HG02885 (cell line): ENCODE results near the gene PPP3CA.

ENCODE experiments used
- ATAC-seq: cut with Tn5 transposase; IDR thresholded peaks from one replicate; pipeline ENCODE4 v1.9.1; 2021; ENCODE audit warnings: mild to moderate bottlenecking; ENCODE audit not compliant: unreplicated experiment, poor library complexity

The PPP3CA gene

DNA sequence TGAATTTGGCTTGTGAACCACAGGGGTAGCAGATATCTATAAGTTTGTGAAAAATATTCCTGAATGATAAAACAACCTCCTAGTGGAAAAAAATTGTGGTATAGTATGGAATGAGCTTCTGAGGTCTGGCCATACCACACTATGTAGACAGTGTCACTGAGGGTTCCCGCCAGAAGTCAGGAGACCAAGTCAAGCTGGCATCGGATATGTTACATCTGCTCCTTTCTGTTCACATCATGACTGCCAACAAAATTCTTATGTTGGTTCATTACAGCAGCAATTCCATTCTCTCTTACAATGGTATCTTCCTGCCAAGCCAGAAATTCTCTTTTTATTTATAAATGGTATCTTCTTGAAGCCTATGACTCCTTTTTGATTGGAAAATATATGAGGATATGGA is 273.0 kb downstream of the PPP3CA start:
- ATAC-seq: no peak

- ATAC-seq: no peak
Observed at GRCh38 chr4:101071241-101071640, 276.1 kb downstream of the PPP3CA start.

DNA sequence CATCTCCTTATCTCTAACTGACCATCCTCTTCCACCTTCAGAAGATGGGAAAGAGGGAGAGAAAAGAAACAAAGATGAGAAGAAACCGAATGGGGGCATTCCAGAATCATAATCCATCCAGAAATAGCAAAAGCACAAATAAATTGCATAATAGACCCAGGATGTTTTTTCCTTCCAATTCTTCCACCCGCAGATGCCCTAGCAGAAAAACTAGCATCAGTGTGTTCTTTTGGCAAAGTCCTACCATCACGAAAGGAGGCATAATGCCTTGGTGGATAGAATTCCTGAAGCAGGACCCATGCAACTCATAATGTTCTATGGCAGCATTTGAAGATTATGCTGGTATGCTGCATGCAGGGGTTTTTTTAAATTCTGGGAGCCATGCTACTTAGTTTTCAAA is 279.2 kb downstream of the PPP3CA start:
- ATAC-seq: no peak

DNA sequence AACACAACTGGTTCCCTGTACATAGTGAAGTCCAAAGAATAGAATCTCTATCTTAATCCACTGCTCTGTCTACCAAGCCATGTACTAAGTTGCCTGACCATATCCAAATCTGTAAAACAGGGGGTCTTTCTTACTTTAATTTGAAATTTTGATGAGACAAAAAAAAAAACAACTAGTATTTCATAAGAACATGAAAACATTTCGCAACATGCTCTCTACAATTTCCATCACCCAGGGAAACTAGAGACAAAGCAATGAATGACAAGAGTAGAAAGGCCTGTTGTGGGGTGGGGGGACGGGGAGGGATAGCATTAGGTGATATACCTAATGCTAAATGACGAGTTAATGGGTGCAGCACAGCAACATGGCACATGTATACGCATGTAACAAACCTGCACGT is 279.9 kb downstream of the PPP3CA start:
- no peak for ATAC-seq

DNA sequence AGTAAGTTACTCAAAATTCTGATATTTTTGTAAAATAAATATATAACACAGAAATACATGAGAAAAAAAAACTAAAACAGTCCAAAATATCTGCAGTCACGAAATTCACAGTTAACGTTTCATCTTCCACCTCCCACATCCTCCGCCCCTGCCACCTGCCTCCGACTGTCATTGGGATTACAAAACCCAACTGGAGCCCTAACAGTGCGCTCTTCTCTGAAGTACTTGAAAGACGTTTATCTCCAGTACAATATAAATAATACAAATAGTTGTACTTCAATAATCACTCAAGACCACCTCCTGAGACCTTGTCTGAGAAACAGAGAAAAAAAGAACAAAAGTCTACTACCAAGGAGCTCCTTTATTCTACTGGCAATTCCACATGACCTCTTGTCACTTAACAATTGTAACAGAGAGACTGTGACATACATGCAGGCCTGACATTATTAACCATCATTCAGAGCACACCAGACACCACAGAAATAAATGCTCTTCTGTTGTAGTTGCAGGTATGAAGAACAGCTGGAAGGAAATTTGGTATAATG is 280.6 kb downstream of the PPP3CA start:
- no peak for ATAC-seq

DNA sequence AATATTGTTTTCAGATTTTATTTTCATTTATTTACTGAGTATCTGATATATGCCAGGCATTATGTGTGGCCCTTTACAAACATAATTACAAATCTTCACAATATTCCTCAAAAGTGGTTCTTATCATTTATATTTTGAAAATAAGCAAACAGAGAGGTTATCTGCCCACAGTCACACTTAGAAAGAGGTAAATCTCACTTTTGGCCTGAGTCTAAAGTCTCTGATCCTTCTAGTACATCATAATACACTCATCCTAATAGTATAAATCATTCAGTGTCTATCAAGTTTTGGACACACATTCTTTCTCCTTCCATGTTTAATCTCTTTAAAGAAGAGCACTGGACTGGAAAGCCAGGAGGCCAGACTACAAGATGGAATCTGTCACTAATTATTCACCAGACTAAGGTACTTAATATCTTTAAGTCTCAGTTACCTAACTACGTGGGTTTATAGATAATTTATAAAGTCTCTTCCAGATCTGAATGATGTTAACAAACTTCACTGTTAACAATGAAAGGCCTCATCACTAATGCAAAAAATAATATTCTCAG is 281.3 kb downstream of the PPP3CA start:
- no peak for ATAC-seq

- ATAC-seq: no peak
Observed at GRCh38 chr4:101065346-101065745, 282.0 kb downstream of the PPP3CA start.

- ATAC-seq: no peak
Observed at GRCh38 chr4:101064541-101065180, 282.7 kb downstream of the PPP3CA start.

DNA sequence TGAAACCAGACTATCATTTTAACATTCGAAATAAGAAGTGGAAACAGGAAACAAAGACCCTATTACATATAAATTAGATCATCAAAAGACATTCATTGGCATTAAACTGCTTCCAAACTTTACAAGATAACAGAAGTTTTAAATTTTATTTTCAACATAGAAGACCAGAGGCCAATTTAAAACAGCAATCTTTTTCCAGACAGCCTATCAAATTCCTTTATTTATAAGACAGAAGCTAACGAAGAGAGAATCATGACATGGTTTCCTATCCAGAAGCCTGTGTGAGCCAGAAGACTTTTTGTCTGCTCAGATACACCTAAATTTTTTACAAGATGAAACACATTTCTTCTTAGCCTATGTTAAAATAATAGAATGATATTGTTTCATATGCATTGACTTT is 291.9 kb downstream of the PPP3CA start:
- no peak for ATAC-seq

- no peak for ATAC-seq
Observed at GRCh38 chr4:101050837-101051205, 296.5 kb downstream of the PPP3CA start.

- no peak for ATAC-seq
Observed at GRCh38 chr4:101050088-101050836, 297.1 kb downstream of the PPP3CA start.

GRCh38 chr4:101049549-101050001 is 297.8 kb downstream of the PPP3CA start:
- ATAC-seq: no peak

DNA sequence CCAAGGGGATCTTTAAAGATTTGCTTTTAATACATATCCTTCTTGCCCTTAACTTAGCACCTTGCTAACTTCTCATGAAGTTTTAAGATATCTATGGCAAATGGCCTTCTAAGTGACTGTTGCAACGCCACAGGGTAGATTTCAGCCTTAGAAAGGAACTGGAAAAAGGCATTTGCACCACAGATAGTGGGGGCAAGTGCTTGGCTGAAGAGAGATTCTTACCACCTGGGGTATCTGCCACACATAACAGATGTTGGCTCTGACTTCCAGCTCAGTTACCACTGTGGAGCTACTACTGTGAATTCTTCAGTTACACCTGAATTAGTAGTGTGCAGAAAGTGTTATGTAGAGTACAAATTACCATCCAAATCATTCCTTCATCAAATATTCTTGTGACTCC is 302.6 kb downstream of the PPP3CA start:
- no peak for ATAC-seq

GRCh38 chr4:101042847-101043246 is 304.5 kb downstream of the PPP3CA start:
- ATAC-seq: no peak

- ATAC-seq: no peak
Observed at GRCh38 chr4:101040776-101041175, 306.6 kb downstream of the PPP3CA start.

- ATAC-seq: peak; percentile 82
Observed at GRCh38 chr4:101039367-101039766, 308.0 kb downstream of the PPP3CA start.

DNA sequence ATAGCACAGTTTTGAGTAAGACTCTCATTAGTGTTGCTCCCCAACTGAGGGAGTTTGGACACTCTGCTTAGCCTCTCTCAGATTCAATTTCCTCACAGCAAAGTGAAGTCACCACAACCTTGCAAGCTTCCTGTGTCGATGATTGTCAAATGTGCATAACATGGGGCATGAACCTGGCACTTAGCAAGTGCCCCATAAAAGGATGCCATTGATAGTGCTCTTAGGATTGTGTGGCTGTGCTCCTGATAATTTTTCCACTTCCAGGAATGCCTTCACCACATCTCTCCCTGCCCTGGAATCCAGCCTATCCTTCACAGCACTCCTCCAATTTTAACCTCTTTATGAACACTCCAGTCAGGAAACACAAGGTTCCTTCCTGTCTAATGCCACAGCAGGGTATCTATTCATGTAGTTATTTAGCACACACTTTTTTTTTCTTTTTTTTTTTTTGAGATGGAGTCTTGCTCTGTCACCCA is 309.4 kb downstream of the PPP3CA start:
- ATAC-seq: peak; percentile 42

DNA sequence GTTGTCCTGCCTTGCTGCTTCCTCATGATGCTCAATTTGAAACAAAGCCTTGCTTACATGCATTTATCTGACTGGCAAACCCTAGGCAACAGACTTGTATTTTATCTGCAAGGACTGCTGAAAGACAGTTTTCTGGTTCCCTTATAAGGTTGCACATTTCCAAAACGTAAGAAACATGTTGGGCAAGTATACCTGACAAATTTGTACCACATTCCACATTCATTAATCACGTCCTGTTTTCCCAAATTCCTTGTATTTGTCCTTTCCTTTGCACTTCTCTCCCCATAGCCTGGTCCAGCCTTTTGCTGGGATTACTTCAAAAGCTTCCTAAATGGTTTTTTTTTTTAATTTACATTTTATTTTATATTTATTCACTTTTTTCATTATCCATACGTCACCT is 310.1 kb downstream of the PPP3CA start:
- ATAC-seq: no peak

DNA sequence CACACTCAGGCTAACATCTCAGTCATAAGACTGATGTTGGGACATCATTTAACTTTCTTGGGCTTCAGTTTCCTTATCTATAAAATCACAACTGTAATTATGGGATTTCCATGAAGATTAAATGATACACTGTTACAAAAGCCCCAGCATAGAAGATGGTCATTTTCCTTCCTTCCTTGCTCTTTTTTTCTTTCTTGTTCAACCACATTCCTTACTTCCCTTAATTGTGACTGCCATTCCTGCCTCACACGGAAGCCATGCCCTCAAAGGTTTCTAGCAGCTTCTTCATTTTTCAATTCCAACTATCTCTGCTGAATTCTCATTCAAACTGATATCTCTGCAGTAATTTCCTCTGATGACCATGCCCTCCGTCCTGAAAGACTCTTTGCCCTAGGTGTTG is 311.8 kb downstream of the PPP3CA start:
- no peak for ATAC-seq

DNA sequence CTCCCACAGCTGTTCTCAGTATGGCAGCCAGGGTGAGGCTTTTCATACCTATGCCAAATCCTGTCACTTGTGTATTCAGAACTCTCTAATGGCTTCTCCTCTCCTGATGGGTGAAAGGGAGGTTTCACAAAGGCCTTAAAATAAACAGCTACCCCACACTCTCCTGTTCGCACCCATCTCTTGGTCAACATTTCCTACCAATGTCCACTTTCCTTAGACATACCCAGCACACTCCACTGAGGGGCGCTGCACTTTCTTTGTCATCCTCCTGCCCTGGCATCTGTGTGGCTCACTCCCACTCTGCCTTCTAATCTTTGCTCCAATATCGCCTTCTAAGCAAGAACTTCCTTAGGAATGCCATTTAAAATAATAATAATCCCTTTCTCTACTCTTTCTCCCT is 313.3 kb downstream of the PPP3CA start:
- no peak for ATAC-seq

DNA sequence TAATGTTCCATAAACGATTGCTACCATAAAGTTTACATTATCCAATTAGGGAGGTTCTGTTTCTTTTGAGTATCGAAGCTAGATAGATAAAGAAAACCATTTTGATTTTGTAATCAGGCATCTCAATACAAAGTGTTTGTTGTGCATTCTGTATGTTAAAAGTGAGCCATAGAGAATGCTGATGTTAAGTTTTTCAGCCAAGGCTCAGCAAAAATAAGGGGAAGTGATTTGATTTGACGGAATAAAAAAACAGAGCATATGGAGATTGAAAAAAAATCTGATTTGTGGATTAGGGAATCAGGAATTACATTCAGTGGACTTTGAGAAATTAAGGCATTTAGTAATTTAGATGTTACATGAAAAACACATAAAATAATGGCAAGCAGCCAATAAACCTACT is 314.8 kb downstream of the PPP3CA start:
- no peak for ATAC-seq
